Left cardiac atrium (tissue), 4 donors: Measurements from ENCODE around the gene MS4A1. TPM values are rescaled to one million over a fixed set of nuclear protein-coding genes. Genes with fewer than 3 reads are reported as not detected.
"Not testable (repeated sequence)": the region's sequence is repeated elsewhere in the genome, so short reads cannot be mapped to it uniquely, and the experiment has no call there.

ENCODE experiments used
- ATAC-seq, 2 donors: fragments of 200-7000 bp; cut with Tn5 transposase; one replicate each; pipeline ENCODE4 v1.9.1; 2020; ENCODE audit warnings: mild to moderate bottlenecking in 2 of 2, moderate library complexity in 2 of 2
- DNase-seq: peaks from one replicate; pipeline ENCODE4 v3.0.0-alpha.2; 2020
- intact Hi-C, 2 donors: fragments of 100-400 bp; cut with DNase I; formaldehyde crosslinking; loops; one replicate each; pipeline versions ENCODE4 v1.14.1 to v1.15.1; 2022 to 2023
- total RNA-seq, 2 donors: library from RNA; stranded (reverse); fragmentation: NEBNext Ultra II Directional; extraction: Animal tissue kit (Norgen Biotek cat#: 25700); gene quantifications; one replicate each; pipeline ENCODE4 v1.2.1, GENCODE V29; 2021
- donor health status: DM: no; HTN: yes; CAD: no.
- donor health status: DM: no; HTN: yes; CAD: no; lungs with severe emphysema.
- donor health status: DM: yes; HTN: yes; CAD: no.
- donor health status: Dilated cardiomyopathy.

Gene MS4A1
- total RNA-seq, 2 donors from 2014 or later, result 0.26 to 0.47 TPM

GRCh38 chr11:60498853-60499252, 43.2 kb downstream of the MS4A1 start:
- DNase-seq (no peak), ATAC-seq (no peak)
- intact Hi-C loops, result no loop called here

GRCh38 chr11:60500276-60500910, 44.7 kb downstream of the MS4A1 start:
- no peak for DNase-seq
- ATAC-seq, result no peak
- intact Hi-C loops, result no loop called here

GRCh38 chr11:60502221-60502775, 46.7 kb downstream of the MS4A1 start:
- ATAC-seq (no peak), DNase-seq (no peak)
- intact Hi-C loops, result no loop called here

GRCh38 chr11:60504219-60504905, 48.7 kb downstream of the MS4A1 start:
- DNase-seq (no peak), ATAC-seq (no peak)
- intact Hi-C loops, result no loop called here

- DNase-seq, intact Hi-C loops, ATAC-seq: not testable (repeated sequence)
Measured at GRCh38 chr11:60509609-60510008, 54.0 kb downstream of the MS4A1 start.

GRCh38 chr11:60510209-60510608, 54.6 kb downstream of the MS4A1 start:
- intact Hi-C loops, DNase-seq, ATAC-seq: not testable (repeated sequence)

- intact Hi-C loops, result no loop called here
- no peak for DNase-seq
- no peak for ATAC-seq
Measured at GRCh38 chr11:60511393-60511792, 55.7 kb downstream of the MS4A1 start.

GRCh38 chr11:60512651-60513225, 57.1 kb downstream of the MS4A1 start:
- no peak for DNase-seq
- ATAC-seq, result no peak
- intact Hi-C loops, result no loop called here

GRCh38 chr11:60513496-60514460, 58.1 kb downstream of the MS4A1 start:
- ATAC-seq, result no peak
- DNase-seq, result no peak
- intact Hi-C loops, result no loop called here

- DNase-seq (no peak), ATAC-seq (no peak)
- intact Hi-C loops, result no loop called here
Measured at GRCh38 chr11:60515144-60515855, 59.7 kb downstream of the MS4A1 start, which contains the start of gene MS4A13. Gene MS4A13, plus strand, starts transcription at chr11:60515392. Its CDS starts 2,692 bp downstream, at chr11:60518084.

Other genes with a start within 250 kb of the MS4A1 start
- 1 to 10 TPM in 1 of 2 donors, under 1 TPM in 1; 0.52 to 3.1 TPM for gene MS4A4E, start 212.7 kb upstream of the MS4A1 start, total RNA-seq
- 10 to 100 TPM; 26.4 to 43.9 TPM for gene MS4A4A, start 175.2 kb upstream of the MS4A1 start, total RNA-seq
- gene MS4A6E, start 128.6 kb upstream of the MS4A1 start, total RNA-seq, result under 1 TPM in 1 of 2 donors, not detected in 1; 0.47 TPM
- gene MS4A7, start 77.3 kb upstream of the MS4A1 start, total RNA-seq, result 10 to 100 TPM; 33.1 to 37.1 TPM
- gene MS4A14, start 59.4 kb upstream of the MS4A1 start, total RNA-seq, result 1 to 10 TPM; 1.4 to 1.5 TPM
- gene MS4A5, start 26.3 kb upstream of the MS4A1 start, total RNA-seq, result not detected
- not detected for gene MS4A12, start 36.9 kb downstream of the MS4A1 start, total RNA-seq
- gene MS4A13, start 59.5 kb downstream of the MS4A1 start, total RNA-seq, result not detected
- gene MS4A8, start 243.8 kb downstream of the MS4A1 start, total RNA-seq, result not detected